ENCODE measurements around the gene ME3.

GRCh38 chr11:86663761-86664160 is 8.7 kb downstream of the ME3 start:
- TF ChIP-seq EZH2 (IDR thresholded peaks at IDR 0.05; ENCODE audit: insufficient read depth, poor library complexity, severe bottlenecking) = no peak
- TF ChIP-seq EZH2phosphoT487 (IDR thresholded peaks at IDR 0.05; ENCODE audit: insufficient read depth, low read depth) = no peak

Measured in GM23248 (cell line).